Activated T-cell treated with anti-CD3 and anti-CD28 coated beads for 4 hours (primary cell): ENCODE results near the gene HS3ST4.

Experiments used
- DNase-seq: peaks from one replicate; pipeline ENCODE4 v3.0.0-alpha.2; 2020

HS3ST4 gene

DNA sequence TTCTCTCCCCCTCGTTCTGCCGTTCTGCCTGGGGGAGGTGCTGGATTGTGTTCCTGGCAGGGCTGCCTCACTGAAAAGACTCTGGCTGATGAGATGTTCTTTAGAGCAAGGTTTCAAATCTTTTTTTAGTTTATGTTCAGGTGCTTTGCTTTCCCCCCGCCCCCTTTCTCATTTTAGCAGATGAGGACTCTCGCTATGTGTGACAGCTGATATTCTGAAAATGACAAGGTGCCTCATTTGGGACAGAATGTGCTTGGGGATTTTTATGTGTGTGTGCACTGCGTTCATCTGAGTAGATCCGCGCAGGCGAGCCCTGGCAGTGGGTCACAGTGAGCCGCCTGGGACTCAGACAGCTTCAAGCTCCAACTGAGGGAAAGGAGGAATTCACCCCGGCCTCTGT lies 205.9 kb downstream of the HS3ST4 start:
- DNase-seq: no peak

DNA sequence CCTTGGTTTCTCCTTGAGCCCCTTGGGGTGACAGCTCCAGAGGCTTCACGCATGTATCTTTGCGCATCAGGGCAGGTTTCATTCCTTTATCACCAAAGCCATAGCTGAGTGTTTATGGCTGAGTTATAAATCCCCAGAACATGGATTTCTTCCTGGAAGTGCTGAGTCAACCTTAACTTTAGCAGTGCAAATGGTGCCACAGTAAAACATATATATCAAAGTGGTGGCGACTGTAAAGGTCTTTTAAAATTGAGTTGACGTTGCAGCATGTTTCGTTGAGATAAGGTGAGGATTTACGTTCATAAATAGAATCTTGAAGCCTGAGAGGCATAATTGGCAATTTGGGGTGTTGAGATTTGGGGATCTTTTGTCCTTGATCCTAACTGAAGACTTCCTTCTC lies 214.1 kb downstream of the HS3ST4 start:
- DNase-seq: no peak

DNA sequence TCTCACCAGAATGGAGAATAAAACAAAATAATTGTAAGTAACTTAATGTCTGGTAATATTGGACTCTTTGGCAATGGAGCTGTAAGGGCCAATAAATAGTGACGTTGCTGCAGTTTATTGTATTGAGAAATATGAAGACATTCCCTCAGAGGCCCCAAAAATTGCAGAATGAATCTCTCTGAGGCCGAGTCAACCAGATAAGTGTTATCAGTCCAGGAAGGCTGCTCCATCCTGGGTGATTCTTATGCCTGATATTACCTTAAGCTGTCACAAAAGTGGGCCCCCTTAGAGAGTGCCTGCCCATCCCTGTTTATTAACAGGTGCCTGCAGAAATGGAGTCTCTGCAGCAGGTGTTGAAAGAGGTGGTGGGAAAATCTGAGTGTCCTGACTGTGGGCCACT lies 219.2 kb downstream of the HS3ST4 start:
- no peak for DNase-seq

DNA sequence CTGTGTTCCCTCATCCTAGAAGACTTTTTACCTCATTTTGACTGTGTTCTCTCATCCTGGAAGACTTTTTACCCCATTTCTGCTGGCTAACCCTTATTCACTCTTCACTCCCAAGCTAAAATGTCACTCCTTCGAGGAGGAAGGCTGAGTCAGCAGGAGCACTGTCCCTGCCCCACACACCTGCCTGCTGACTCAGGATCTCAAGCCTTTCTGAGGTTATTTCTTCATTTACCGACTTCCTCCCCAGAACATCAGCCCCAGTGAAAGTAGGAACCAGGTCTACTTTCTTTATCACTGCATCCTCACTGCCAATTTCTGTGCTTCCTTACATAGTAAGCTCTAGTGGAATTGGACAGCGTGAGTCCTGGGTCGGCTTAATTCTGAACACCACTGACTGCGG lies 220.6 kb downstream of the HS3ST4 start:
- no peak for DNase-seq

DNA sequence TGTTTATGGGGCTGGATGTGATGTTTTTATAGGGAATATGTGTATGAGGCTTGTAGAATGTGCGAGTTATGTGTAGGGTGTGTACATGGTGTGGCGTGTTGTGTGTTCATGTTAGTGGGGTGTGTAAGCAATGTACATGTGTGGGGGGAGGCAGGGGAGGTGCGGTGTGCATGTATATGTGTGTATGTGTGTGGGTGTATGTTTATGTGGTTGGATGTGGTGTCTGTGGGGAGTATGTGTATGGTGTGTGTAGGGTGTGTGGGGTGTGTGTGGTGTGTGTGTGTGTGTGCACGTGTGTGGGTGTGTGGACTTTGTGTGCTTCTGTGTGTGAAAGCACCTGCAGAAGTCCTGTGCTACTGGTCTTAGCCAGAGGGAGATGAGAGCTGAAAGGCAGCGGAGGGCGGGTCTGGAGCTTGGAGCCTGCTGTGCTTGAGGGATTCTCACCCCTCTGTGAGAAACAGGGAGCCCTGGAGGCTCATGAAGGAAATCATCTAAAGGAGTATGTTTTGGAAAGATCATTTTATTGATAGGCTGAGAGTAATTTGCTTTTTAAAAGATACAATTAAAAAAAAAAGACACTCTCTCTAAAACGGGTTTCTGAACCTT lies 222.7 kb downstream of the HS3ST4 start:
- DNase-seq: no peak

DNA sequence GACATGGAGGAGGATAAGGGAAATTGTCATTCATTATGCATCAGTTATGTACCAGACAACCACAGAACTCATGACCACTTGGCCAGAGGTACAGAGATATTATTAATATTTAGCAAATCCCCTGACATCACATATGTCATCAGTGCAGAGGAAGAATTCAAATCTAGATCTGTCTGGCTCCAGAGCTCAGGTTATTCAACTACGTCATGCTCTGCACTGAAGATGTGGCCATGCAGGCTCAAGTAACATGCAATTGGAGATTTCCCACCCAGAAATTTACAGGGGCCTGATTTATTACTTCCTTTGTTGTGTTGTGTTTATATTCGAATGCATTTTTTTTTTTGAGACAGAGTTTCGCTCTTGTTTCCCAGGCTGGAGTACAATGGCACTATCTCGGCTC lies 224.3 kb downstream of the HS3ST4 start:
- no peak for DNase-seq

DNA sequence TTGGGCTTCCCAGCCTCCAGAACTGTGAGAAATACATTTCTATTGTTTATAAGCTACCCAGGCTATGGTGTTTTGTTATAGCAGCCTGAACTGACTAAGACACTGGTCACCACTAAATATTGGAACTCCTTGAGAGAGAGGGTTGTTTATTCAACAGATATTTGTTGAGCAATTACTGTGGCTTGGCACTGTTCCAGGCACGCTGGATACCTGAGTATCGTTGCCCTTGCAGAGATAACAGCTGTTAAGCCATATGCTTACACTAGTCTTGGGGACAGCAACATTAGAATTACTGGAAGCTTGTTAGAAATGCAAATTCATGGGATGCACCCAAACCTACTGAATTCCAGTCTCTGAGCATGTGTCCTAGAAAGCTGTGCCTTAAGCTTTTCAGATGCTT lies 230.7 kb downstream of the HS3ST4 start:
- no peak for DNase-seq

DNA sequence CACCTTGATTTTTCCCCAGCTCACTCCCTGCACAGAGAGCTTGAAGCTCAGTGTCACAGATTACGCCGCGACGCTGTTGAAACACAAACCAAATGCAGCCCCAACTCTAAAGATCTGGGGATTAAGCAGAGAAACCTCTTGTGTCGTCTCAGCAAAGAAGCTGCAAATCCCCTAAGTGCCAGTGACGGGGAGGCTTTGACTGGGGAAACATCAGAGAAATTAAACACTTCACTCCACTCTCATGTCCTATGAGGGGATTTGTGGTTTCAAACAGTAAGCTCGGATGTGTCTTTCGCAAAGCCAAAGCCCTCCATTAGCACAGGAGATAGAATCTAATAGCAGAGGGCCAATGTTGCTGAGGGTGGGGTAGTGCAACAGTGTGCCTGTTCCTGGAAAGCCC lies 233.7 kb downstream of the HS3ST4 start:
- no peak for DNase-seq

DNA sequence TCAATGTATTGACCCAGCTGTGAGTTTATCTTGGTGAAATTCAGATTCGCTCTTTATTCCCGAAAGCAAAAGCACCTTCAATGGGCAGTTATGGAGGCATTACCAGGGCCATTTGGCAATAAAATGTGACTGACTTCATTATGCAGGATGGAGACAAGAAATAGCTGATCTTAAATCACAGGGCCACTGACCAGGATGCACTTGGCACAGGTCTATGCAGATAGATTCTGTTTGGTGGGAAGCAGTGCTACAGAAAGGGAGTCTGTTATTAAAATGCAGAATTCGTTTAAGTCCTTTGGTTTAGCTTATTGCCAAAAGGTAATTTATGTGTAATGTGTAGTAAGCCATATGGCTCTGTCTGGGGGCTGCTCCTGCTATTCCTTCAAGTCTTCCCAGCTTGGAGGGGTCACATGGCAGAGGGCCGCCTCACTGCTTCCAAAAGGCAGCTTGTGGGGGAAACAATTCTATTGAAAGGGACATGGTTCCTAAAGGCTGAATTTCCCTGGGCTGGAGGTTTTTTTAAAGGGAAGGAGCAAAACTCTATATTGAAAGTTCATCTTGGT lies 239.8 kb downstream of the HS3ST4 start:
- DNase-seq: no peak

DNA sequence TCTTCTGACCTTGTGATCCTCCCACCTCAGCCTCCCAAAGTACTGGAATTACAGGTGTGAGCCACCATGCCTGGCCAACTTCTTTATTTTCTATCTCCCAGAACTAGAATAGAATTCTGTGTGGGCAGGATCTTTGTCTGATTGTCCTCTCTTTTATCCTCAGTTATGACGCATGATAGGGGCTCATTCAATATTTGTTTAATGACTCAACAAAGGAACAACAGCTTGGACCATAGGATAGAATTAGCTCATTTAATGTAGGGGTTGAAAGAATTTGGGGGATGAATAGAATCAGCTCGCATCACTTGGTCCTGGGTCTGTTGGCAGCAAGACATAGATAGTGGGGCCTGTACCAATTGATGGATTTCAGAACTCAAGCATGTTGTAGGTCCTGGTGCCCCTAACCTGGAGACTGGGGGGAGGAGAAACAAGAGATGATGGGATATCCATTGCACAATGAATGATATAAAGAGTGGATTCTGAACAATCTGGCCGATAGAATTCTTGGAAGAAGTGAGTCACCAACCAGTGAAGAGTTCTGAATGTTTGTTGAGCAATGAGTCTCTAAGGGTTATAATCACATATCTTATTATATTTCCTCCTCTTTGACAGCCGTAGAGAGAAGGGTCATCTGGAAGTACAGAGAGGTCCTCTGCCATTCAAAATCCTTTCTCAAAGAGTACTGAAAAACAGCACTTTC lies 250.2 kb downstream of the HS3ST4 start:
- DNase-seq: no peak

DNA sequence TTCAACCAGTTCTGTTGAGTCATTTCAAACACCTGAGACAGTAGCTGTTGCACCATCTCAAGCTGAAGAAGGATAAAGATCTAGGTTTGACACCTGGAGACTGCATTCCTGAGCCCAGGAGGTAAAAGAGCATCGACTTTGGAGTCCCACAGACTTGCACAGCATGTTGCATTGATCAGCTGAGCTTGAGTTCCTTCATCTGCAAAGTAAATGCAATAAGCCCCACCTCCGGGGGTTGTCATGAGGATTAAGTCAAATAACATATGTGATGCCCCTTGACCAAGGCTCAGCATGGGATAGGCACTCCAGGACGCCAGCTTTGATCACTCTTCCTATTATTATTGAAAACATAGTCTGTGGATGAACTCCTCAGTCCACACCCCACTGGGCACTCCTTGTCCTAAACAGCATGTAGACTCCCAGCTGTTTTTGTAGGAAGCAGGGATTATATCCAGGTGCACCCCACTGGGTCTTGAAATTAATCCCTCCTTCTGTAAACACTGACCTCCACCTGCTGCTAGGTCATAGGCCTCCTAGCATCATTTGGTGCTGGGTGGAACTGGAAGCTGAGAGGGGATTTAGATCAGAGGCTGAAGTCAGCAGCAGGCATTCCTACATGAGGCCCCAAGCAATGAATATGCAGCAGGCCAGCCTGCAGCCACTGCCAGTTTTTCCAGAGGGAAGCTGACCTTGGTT lies 259.0 kb downstream of the HS3ST4 start:
- DNase-seq: no peak

DNA sequence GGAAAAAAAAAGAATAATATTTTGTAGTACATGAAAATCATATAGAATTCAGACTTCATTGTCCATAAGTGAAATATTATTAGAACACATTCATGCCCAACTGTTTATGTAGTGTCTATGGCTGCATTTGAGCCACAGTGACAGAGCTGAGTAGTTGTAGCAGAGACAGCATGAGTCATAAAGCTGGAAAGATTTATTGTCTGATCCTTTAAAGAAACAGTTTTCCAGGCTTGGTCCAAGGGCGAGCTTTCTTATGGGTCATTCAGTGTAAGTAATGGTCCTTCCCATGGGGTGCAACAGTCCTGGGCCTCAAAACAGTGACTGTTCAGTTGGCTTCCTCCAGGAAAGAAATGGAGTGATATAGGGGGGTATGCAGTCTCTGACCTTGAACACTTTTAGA lies 260.2 kb downstream of the HS3ST4 start:
- no peak for DNase-seq

DNA sequence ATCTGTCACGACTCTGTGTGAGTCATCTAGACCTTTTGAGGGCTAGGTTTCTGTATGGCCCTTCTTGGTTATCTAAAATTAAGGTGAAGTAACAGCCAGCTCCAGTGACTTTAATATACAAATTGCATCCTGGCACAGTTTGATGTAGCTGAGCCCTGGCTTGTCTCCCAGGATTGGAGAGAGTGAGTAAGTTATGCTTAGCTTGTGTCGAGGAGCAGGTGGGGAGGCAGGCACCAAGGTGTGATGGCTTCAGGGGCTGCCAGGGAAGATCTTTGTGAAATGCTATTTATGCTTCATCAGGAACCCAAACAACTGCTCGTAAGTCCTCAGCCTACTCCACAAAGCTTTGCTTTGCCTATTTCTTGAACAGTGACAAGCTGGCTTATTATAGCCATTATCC lies 261.2 kb downstream of the HS3ST4 start:
- no peak for DNase-seq

DNA sequence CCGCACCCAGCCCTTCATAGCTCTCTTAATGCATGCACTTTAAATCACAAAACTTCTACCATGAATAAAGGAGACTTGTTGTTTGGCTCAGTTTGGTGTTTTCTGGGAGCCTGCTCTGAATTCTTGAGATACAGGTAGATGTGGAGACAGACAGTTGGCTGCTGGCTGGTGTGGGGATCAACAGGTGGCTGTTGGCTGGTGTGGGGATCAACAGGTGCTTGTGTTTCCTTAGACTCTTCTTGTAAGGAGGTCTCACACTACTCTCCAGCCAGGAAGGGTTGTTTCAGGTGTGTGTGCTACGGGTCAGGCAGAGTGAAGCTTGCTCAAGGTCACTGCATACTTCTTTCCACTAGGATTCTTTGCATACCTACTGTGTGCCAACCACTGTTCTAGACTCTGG lies 265.9 kb downstream of the HS3ST4 start:
- DNase-seq: no peak

DNA sequence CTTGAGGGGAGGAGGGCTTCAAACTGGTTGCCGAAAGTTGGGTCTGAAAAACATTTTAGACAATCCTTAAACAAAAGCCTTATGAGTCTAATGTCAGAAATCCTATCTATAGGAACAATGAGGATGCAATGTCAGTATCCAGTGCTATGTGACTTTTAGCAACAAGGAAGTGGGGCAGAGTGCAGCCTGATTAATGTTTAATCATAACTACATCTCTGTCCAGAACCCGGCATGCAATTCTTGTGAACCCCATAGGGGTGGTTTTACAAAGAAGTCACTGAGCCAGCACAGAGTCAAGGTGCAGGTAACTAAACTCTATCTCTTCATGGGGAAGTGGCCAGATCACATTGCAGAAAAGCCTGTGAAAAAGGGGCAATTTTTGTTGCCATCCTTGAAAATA lies 267.5 kb downstream of the HS3ST4 start:
- DNase-seq: no peak

DNA sequence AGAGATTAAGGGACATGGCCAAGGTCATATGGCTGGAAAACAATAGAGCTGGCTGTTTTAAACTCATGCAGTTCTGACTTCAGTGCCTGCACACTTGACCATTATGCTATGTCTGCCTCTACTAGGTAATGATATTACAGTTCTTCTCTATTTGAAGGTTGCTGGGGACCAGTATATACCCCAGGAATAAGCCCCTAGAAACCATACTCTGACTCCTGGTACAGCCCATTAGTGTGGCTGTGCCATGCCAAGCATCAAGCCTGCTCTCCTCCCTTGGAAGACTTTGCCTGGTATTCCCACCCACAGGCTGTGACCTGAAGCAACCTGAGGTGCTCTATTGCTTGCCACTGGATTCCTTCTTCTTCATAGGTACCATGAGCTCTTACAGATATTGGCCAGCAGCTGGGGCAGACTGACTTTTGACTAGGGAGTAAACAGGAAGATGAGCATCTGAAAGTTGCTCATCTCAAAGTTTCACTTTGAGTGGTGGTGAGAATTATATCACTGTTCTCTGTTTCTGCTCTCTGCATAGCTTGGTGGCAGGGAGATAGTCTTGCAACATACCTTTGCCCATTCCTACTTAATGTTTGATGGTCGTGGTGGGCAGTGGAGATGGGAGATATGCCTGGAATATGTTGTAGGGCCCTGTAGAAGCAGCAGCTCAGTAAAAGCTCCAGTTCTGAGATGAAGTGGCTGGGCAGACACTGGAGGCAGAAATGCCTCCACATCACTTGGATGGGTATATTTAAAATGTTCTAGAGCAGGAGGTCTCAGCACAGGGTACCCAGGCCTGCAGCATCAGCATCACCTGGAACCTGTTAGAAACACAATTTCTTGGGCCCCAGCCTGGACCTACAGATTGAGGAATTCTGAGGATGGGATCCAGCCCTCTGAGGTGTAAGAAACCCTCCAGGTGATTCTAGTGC lies 274.7 kb downstream of the HS3ST4 start:
- no peak for DNase-seq

DNA sequence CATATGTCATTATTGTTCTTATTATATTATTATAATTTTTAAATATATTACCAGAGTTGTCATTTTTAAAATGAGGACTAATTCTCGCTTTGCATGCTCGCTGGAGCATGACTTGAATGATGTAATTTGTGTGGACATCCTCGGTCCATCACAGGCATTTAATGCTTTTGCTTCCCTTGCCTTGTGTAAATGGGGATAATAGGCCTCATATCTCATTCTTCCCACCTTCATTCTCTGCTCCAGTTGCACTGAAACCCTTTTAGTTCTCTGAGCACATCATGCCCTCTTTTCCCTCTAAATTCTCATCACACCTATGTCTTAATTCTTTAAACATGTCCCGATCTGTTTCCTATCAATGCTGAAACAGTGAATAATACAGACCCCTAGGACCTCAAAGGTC lies 285.4 kb downstream of the HS3ST4 start:
- no peak for DNase-seq

DNA sequence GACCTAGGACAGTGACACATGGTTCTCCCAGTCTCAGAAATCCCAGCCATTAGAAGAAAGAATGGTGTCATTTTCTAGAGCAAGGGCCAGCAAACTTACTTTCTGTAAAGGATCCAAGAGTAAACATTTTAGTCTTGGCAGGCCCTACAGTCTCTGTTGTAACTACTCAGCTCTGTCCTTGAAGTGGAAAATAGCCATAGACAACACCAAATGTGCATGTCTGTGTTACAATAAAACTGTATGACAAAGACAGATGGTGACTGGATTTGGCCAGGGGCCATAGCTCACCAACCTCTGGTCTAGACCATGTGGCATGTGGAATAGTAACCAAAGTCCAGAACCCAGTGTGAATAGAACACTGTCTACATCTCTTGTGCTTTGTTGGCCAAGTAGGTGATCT lies 286.5 kb downstream of the HS3ST4 start:
- DNase-seq: no peak

DNA sequence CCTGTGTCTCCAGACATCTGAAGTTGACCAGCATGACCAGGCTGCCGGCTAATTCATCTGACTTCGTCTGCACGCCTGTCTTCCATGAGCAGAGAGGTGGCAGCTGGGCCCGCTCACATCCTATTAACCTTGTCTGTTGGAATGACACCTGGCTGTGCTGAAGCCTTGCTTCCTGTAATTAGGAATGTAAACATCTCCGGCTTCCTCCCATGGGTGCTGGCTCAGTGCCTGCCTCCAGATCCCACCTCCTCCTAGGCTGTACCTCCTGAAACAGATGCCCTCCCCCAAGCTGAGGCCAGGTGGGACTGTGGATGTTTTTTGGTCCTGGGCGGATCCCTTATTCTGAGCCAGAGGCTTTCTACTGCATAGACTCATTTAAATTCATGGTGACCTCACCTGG lies 296.3 kb downstream of the HS3ST4 start:
- DNase-seq: no peak

DNA sequence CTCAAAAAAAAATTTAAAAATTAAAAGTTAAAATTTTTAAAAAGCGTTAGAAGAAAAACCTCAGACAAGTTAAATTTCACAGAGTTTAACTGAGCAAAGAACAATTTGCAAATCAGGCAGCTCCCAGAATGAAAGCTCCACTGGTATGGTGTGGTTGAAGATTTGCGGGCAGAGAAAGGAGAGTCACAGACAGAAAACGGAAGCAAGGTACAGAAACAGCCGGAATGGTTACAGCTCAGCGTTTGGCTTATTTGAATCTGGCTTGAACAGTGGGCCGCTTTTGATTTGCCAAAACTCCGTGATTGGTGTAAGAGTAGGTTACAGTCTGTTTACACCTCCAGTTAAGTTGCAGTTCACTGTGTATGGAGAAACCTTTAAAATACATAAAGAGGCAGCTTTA lies 297.1 kb downstream of the HS3ST4 start:
- no peak for DNase-seq

DNA sequence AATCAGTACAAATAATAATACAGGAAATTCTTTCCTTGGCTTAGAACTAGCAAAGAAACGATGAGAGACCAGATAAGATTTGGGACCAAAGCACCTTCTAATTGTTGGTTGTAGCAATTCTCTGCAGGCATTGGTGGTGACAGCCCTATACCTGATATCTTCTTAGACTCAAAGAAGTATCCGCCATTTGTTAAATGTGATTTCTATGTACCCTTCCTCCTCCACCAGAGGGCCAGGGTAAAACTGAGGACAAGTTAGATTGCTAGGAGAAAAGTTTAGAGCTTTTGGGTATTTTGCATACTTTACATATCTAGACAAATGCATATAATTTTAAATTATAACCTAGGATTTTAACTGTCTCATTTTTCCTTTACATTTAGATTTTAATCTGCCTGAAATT lies 304.3 kb downstream of the HS3ST4 start:
- DNase-seq: no peak

DNA sequence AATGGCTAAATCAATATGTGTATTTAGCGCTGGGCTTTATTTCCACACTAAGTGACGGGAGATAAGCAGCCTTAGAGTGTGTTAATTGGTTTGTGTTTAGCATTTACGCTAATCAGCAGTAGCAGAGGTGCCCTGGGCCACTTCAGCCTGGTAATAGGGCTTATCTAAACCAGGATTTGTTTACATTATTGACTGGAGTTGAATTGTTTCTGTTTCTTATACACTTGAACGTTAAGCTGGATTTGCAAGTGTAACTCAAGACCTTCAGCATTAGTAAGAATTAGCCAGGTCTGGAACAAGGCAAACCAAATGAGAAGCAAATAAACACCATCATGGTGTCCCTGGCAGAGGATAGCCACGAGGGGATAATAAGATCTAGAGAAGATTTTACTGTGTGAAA lies 313.6 kb downstream of the HS3ST4 start:
- no peak for DNase-seq

DNA sequence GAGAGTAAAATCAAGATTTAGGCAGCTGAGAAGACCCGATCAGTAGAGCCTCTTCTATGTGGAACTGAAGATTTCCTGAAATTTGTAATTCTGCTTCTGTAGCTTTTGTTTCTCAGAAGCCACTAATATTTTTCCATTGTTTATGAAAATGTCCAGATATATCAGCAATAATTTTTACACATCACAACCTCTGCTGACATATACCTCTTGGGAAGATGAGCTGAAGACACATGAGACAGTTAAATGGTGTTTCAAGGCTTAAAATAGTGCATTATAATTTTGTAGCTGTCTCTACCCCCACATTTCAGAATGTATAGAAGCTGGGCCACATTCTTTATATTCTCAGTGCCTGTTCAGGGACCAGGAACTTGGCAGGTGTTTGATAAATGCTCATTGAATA lies 320.6 kb downstream of the HS3ST4 start:
- no peak for DNase-seq
